ENCODE measurements around the gene RBMS3.

- TF ChIP-seq, protein P1, sequence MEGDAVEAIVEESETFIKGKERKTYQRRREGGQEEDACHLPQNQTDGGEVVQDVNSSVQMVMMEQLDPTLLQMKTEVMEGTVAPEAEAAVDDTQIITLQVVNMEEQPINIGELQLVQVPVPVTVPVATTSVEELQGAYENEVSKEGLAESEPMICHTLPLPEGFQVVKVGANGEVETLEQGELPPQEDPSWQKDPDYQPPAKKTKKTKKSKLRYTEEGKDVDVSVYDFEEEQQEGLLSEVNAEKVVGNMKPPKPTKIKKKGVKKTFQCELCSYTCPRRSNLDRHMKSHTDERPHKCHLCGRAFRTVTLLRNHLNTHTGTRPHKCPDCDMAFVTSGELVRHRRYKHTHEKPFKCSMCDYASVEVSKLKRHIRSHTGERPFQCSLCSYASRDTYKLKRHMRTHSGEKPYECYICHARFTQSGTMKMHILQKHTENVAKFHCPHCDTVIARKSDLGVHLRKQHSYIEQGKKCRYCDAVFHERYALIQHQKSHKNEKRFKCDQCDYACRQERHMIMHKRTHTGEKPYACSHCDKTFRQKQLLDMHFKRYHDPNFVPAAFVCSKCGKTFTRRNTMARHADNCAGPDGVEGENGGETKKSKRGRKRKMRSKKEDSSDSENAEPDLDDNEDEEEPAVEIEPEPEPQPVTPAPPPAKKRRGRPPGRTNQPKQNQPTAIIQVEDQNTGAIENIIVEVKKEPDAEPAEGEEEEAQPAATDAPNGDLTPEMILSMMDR (IDR thresholded peaks at IDR 0.05): no peak
- TF ChIP-seq POLR2A (IDR thresholded peaks at IDR 0.05) (no peak), EP300 (IDR thresholded peaks at IDR 0.05) (no peak)
These were observed 494.5 kb downstream of the RBMS3 start for GRCh38 chr3:29775340-29775739.
